Coronary artery (tissue), 2 donors: Measurements from ENCODE around the gene NUBP2.

ENCODE experiments used
- DNase-seq: peaks from one replicate; pipeline ENCODE4 v3.0.0-alpha.2; 2017; ENCODE audit warnings: low spot score
- H3K27ac ChIP-seq, 2 donors: fragments of 200-600 bp; sonication (generic); one replicate each; pipeline ENCODE4 v1.5.1; 2016 to 2019
- H3K4me3 ChIP-seq: fragments of 200-600 bp; sonication (generic); 2 replicates; pipeline ENCODE4 v1.5.1; 2016; ENCODE audit warnings: mild to moderate bottlenecking, moderate library complexity
- TF ChIP-seq, protein P1 (sequence below): fragments of 200-600 bp; sonication (generic); IDR thresholded peaks from one replicate; pipeline ENCODE4 v1.5.1; 2019; ENCODE audit warnings: antibody characterized with exemption

Gene NUBP2

DNA sequence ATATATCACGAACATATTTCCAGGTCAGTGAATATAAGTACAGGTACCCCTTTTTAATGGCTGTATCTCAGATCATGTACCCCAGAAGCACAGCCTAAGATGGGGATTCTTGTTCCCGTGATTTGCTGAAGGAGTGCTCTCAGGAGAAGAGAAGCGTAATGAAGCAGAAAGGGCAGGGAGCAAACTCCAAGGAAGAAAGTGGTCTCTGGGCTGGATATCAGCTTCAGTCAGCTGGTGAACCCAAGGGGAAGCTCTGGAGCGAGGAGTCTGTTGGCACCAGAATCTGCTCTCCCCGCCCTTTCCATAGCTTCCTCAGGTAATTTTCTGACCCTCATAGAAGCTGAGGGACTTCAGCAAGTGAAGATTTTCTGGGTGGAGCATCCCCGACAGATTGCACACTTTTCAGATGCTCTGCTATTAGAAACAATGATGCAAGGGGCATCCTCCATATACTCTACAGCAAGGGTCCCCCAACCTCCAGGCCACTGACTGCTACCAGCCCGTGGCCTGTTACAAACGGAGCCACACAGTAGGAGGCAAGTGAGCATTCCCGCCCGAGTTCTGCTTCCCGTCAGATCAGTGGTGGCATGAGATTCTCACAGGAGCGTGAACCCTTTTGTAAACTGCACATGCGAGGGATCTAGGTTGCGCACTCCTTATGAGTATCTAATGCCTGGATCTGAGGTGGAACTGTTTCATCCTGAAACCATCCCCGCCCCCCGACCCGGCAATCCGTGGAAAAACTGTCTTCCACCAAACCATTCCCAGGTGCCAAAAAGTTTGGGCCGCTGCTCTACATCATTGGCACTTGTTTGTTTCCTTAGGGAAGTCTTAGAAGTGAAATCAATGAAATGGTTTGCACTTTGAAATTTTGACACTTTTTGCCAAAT, 48.7 kb downstream of the NUBP2 start:
- no peak for DNase-seq
- TF ChIP-seq, protein P1, sequence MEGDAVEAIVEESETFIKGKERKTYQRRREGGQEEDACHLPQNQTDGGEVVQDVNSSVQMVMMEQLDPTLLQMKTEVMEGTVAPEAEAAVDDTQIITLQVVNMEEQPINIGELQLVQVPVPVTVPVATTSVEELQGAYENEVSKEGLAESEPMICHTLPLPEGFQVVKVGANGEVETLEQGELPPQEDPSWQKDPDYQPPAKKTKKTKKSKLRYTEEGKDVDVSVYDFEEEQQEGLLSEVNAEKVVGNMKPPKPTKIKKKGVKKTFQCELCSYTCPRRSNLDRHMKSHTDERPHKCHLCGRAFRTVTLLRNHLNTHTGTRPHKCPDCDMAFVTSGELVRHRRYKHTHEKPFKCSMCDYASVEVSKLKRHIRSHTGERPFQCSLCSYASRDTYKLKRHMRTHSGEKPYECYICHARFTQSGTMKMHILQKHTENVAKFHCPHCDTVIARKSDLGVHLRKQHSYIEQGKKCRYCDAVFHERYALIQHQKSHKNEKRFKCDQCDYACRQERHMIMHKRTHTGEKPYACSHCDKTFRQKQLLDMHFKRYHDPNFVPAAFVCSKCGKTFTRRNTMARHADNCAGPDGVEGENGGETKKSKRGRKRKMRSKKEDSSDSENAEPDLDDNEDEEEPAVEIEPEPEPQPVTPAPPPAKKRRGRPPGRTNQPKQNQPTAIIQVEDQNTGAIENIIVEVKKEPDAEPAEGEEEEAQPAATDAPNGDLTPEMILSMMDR, result no peak
- Histone ChIP-seq H3K4me3 (no peak overlapping the region), H3K27ac (no peak overlapping the region)

DNA sequence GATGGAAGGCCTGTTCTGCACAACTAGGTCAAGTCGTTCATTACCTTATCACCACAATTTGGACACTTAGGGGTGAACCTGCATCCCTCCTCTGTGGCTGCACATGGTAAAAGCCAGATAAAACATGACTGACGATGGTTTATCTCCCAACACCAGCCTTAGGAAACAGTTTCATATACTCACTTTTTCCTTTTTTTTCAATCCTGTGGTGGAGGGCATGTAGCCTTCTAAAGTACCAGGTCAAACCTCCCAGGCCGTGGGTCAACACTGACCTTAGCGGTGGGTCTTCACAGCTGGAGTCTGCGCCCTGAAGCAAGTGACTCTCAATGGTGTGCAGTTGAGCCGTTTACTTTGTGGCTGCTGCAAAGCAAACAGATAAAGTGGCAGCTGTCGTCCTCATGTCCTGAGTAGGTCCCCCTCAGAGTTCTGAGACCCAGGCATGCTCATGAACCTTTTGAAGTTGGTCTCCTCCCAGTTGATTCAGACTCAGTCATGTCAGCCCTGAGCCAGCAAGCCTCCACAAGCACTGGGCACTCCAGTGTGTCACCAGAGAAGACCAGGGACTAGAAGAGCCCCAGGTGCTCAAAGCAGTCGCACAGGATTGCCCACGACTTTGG, 50.2 kb downstream of the NUBP2 start:
- Histone ChIP-seq H3K4me3 (no peak overlapping the region), H3K27ac (no peak overlapping the region)
- TF ChIP-seq, protein P1, result no peak
- DNase-seq, result no peak

DNA sequence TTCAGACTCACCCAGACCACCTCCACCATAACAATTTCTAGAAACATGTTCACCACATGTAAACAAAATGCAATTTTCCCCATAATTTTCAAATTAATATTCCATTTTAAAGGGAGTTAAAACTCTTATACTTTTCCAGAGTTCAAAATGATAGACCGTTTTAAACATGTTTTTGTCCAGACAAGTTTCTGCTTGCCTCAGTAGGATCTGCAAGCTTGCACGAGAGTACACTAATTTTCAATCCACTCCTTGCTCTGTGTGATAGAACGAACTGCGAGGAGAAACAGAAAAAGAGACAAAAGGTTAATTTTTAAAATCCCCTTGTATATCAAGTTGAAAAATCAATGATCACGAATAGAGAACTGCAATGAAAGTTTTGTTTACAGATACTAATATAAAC, 51.3 kb downstream of the NUBP2 start:
- DNase-seq, result no peak
- Histone ChIP-seq H3K27ac (no peak overlapping the region), H3K4me3 (no peak overlapping the region)
- TF ChIP-seq, protein P1, result no peak
